Activated CD8-positive, alpha-beta memory T cell treated with anti-CD3 and anti-CD28 coated beads for 24 hours (primary cell): ENCODE data around the gene TMBIM4.
"Not testable (repeated sequence)": the region's sequence is repeated elsewhere in the genome, so short reads cannot be mapped to it uniquely, and the experiment has no call there.

Experiments used
- DNase-seq: peaks from one replicate; pipeline ENCODE4 v3.0.0-alpha.2; 2020

Gene TMBIM4

GRCh38 chr12:66169221-66170170 lies at the start of gene TMBIM4:
TMBIM4 (minus strand) TSS chr12:66169996; CDS start chr12:66169951, 45 bp downstream.
- peak; percentile 94 for DNase-seq

DNA sequence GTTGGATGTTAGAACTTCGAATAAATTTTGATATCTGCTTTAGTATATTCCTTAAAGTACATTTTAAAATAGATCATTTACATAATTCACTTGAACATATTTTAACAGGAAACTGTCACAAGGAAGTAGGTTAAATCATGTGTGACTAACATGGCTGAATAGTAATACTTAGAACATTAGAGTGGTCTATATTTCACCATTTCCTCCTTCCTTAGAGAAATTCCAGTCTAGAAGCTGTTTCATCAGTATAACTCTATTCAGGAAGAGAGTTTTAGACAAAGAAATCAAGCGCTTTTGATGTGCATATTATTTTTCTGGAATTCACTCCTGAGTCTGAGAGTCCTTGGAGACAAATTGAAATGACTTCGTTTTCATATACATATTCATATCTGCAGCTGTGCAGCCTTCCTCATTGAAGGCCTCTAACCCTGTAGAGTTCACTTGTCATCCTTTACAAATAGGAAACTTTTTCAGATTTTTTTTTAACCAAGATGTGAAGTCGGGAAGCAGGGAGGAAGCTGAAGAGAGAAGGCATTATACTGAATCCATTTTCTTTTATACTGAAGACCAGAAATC lies 47.6 kb upstream of the TMBIM4 start:
- DNase-seq = no peak

DNA sequence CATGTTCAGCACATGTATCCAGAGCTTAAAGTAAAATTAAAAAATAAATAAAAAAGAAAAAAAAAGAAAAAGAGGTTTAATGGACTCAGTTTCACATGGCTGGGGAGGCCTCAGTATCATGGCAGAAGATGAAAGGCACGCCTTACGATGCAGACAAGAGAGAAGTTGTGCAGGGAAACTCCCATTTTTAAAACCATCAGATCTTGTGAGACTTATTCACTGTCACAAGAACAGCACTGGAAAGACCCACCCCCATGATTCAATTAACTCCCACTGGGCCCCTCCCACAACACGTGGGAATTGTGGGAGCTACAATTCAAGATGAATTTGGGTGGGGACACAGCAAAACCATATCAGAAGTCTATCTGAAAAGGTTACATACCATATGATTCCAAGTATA lies 43.2 kb upstream of the TMBIM4 start:
- not testable (repeated sequence) for DNase-seq

GRCh38 chr12:66211573-66211972 lies 41.8 kb upstream of the TMBIM4 start:
- not testable (repeated sequence) for DNase-seq

DNA sequence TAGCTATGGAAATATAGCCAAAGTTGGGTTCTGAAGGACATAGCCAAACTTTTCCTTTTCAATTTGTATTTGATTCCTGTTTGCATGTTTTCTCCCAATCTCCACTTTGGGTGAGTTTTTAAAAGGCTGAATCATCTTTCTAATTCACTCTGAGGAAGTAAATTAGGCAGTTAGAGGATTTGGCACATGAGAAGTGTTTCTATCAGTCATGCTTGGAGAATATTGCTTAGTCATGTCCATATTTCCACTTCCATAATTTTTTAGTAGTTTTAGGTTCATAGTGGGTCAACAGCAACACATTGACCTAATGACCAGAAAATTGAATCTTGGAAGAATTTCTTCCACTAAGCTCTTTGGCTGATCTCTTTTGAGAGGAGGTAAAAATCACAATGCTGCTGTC lies 41.0 kb upstream of the TMBIM4 start:
- no peak for DNase-seq

- no peak for DNase-seq
Measured at GRCh38 chr12:66206141-66206540, 36.3 kb upstream of the TMBIM4 start.

DNA sequence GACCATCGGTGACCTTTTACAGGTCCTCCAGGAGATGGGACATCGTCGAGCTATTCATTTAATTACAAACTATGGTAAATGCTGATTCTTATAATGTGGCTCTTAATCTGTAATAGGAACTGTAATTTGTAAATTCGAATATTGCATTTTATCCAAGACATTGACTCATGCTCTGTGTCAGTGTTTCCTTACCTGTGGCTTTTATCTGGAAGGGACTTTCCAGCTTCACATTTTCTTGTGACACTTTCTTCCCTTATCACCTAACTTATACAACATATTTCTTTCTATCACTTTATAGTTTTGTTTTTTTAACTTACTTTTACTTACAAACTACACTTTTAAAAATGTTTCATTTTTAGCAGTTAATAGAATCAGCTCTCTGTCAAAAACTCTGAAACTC lies 34.0 kb upstream of the TMBIM4 start:
- DNase-seq = no peak

DNA sequence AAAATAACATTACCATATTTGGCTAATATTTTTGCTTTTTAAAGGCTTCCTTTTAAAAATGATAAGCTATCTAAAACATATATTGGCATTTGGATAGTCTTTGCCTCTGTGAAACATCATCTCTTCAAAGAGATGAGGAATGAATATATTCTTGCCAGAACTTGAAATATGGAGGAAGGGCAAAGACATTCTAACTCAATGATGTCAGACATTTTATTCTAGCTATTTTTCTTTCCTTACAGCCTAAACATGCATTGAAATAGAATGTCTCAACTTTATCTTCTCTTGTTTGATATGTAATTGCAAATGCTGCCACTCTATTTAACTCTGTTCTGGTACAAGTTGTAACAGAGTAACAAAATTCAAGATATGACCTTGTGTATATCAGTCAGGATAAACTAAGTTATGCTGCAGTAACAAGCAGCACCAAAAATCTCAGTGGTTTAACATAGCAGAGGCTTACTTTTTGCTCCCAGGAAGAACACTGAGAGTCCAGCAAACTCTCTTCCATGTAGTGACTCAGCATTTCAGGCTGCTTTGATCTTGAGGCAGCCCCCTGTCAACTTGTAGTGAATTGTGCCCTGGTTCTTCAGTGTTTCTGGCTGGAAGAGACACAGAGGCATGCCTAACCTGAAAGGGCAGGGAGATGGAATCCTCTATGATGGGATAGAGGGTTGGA lies 30.2 kb upstream of the TMBIM4 start:
- no peak for DNase-seq

- no peak for DNase-seq
Measured at GRCh38 chr12:66199141-66199540, 29.3 kb upstream of the TMBIM4 start.

- no peak for DNase-seq
Measured at GRCh38 chr12:66197495-66197921, 27.7 kb upstream of the TMBIM4 start.

- no peak for DNase-seq
Measured at GRCh38 chr12:66196806-66197205, 27.0 kb upstream of the TMBIM4 start.

DNA sequence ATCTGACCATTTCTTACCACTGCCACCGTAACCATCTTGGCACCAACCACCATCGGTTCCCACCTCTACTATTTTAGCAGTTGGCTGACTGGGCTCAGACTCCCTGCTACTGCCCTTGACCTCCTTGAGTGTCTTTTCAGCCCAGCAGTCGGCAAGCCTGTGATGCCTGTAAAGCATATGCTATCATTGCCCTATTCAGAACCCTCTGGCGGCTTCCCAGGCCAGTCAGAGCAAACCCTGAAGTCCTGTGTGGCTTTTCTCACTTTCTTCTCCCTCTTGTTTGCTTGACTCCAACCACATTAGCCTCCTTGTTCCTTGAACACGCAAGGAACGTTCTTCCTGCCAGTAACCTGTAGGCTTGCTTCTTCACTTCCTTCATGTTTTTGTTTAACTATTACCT lies 25.4 kb upstream of the TMBIM4 start:
- DNase-seq = no peak

DNA sequence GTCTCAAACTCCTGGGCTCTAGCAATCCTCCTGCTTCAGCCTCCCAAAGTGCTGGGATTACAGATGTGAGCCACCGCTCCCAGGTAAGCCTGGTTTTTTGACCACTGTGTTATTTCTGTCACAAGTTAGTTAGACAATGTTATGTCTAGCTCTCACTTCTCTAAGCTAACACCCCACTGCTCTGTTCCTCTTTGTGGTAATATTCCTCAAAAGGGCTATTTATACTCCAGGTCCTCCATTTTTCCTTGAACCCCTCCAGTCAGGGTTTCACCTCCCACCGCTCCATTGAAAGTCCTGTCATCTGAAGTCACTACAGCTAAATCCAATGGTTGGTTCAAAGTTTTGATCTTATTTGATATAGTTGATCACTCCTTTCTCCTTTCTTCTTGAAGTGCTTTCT lies 24.3 kb upstream of the TMBIM4 start:
- DNase-seq = no peak

DNA sequence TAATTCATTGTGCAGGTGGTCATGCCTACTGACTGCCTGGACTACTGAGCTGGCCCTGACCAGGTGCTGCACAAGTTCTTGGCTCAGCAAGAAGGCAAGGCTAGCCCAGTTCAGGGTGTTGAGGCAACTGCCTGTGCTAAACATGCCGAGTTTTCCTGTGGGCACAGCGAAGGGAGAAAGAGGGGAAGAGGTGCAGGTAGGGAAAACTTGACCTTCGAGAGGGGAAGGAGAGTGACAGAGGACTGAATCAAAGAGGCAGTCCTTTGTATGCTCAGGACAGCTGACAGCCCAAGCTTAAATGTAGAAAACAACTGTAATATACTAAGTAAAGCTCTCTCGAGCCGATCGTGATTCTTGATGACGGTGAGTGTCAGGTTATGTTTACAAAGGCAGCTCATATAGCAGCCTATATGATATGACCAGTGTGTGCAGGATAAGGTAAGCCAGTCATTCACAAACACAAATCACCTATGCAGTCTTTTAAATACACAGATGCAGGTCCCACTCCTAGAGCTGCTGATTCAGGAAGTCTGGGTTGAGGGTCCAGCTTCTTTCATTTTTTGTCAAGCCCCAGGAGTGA lies 21.8 kb upstream of the TMBIM4 start:
- no peak for DNase-seq

GRCh38 chr12:66190519-66191370 lies 20.9 kb upstream of the TMBIM4 start:
- no peak for DNase-seq

DNA sequence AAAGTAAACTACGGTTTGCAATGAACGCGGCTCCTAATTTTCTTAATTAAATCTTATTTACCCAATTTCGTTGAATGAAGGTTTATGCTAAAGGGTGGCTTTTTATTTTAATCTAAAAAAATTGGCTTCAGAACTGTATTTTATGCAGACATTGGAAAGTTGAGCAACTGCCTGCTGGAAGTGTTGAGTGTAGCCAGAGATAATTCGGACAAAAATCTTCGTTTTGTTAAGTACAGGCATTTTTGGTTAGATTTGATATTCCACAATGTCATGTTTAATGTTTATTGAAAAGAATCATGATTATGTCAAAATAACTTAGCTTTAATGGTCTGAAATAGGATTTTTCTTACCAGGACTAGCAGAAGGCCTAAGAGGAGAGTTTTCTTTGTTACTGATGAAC lies 20.1 kb upstream of the TMBIM4 start:
- no peak for DNase-seq

DNA sequence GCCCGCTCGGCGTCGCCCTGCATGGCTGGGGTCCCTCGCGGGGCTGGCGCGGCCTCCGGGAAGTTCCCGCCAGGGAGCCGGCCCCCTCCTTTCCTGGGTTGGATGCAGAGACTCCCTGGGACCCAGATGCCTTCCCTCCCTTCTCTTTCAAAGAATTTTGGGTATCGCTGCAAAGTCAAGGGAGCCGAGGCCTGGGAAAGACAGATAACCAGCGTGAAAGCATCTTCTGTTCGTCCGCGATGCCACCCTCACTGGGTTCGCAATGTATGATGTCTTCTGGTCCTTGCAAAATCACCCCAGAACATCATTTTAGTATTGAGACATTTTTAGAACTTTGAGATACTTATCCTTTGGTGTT lies 19.7 kb upstream of the TMBIM4 start:
- no peak for DNase-seq

DNA sequence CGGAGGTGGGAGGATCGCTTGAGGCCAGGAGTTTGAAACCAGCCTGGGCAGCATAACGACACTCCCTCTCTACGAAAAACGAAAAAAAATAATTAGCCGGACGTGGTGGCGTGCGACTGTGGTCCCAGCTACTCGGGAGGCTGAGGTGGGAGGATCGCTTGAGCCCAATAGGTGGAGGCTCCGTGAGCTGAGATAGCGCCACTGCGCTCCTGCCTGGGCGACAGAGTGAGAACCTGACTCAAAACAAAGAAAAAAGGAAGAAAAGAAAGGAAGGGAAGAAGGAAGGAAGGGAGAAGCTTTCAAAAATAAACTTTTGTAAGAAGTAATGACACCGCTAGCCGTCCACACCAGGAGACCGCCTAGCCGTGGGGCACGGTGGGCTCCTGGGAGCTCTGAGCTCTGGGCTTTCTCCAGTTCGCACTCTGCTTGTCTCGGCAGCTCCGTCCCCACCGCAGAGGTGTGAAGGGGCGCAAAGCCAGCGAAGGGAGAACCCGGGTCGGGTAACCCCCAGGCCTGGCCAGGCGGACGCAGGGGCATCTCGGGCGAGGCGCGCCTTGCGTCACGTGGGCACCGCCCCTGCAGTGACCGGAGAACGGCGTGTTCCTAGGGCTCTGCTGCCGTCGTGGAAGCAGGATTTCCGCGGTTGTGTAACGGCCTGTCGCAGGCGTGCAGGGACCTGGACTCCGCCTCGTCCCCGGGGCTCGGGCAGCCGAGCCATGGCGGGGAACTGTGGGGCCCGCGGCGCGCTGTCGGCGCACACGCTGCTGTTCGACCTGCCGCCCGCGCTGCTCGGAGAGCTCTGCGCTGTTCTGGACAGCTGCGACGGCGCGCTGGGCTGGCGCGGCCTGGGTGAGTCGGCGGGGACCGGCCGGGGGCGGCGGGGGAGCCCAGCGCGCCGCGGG lies 19.0 kb upstream of the TMBIM4 start, which contains the start of gene IRAK3:
Gene IRAK3, plus strand, starts transcription at position 631 of the 902 bp plus-strand sequence. Its CDS starts 86 bp downstream, at position 717.
- peak; percentile 76 for DNase-seq

DNA sequence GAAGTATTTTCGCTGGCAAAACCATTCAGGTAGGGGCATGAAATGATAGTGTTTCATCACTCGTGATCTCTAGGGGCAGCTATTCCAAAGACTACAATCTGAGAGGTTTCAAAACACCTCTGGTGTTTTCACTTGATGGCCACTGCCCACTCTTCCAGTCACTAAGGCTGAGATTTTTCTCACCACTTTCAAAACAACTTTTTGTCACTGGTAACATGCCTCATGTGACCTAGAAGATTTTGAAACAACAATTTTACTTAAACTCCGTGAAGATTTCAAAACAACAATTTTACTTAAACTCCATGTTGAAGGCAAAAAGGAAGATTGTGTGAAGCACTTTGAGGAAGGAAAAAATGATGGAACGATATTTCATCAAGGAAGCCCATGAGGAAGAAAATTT lies 18.0 kb upstream of the TMBIM4 start:
- no peak for DNase-seq

DNA sequence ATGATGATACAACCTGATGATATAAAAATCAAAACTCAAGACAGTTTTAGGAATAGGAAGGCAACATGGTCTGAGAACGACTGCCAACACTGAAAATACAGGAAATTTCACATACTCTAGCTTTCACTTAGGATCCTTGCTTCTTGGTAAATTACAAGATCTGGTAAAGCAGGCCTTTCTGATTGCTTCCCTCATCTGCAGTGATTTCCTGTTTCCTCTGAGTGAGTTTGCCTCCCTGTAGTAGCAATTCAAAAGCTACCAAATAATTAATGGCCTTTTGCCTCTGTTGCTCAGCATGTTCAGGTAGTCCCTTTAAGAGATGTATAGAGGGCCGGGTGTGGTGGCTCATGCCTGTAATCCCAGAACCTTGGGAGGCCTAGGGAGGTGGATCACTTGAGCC lies 17.2 kb upstream of the TMBIM4 start:
- no peak for DNase-seq

DNA sequence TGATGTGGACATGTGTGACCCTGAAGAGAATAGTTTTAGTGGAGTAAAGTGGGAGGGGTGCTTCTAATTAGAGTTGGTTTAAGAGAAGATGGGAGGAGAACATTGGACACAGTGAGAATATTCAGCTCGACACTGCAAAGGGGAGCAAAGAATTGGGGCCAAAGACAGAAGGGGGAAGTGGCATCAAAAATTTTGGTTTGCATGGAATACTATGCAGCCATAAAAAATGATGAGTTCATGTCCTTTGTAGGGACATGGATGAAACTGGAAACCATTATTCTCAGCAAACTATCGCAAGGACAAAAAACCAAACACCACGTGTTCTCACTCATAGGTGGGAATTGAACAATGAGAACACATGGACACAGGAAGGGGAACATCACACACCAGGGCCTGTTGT lies 15.0 kb upstream of the TMBIM4 start:
- not testable (repeated sequence) for DNase-seq
